PC-3 (cell line): ENCODE data around the gene C1orf53.

ENCODE experiments used
- CTCF ChIP-seq: fragments of 300-600 bp; sonication (generic); conservative IDR thresholded peaks from 2 replicates; pipeline ENCODE4 v1.5.1; 2017; ENCODE audit warnings: antibody characterized with exemption, low read depth, mild to moderate bottlenecking, low read length
- EZH2 ChIP-seq: fragments of 300-600 bp; sonication (generic); IDR thresholded peaks from one replicate; pipeline ENCODE4 v1.6.1; 2017; ENCODE audit warnings: antibody characterized with exemption, mild to moderate bottlenecking, low read length; ENCODE audit not compliant: unreplicated experiment
- EZH2phosphoT487 ChIP-seq: fragments of 300-600 bp; sonication (generic); IDR thresholded peaks from 2 replicates; pipeline ENCODE4 v1.6.1; 2018; ENCODE audit warnings: mild to moderate bottlenecking, antibody characterized with exemption, low read length, borderline replicate concordance

GRCh38 chr1:197892684-197893083 is 9.7 kb upstream of the C1orf53 start:
- no peak for TF ChIP-seq EZH2
- no peak for TF ChIP-seq CTCF
- TF ChIP-seq EZH2phosphoT487 = no peak
